ENCODE measurements around the gene CEP97. TPM values are rescaled to one million over a fixed set of nuclear protein-coding genes. Genes with fewer than 3 reads are reported as not detected.

The CEP97 gene
- polyA plus RNA-seq, 1 of the 3 experiments (the other 2 are of a cell fraction): 1.3 TPM

GRCh38 chr3:101806491-101806890 is 82.1 kb downstream of the CEP97 start:
- no peaks in the 10 kb centered on the region for H3K27me3 ChIP-seq (ENCODE audit: insufficient read depth)
- no peaks in the 10 kb centered on the region for H3K9me2 ChIP-seq
- no peaks in the 10 kb centered on the region for H4K20me1 ChIP-seq (ENCODE audit: insufficient read depth)
- H3K4me3 ChIP-seq (ENCODE audit: low read depth in 2 of 2, low read length in 1 of 2): no peak overlapping the region
- H3K9me3 ChIP-seq: no peaks in the 10 kb centered on the region
- ChIA-PET POLR2A (no interaction called here), CTCF (interaction anchor here (0.5 to 14.2 kb wide), 5 partner anchors 8 to 478 kb away, joined by 3 to 165 read pairs (median 6); no protein-coding TSS in a partner anchor)
- peaks cover 23 to 30% of the 10 kb centered on the region in 2 experiments for H3K36me3 ChIP-seq (replicated peaks in 1 of 2; ENCODE audit: control insufficient read depth in 1 of 2, insufficient read depth in 2 of 2, low read length in 1 of 2)
- no peak for DNase-seq
- peaks cover 4 to 6% of the 10 kb centered on the region in 2 experiments; a peak in 2 of 4 replicates for H3K4me1 ChIP-seq (ENCODE audit: control insufficient read depth in 1 of 2, insufficient read depth in 2 of 2, low read depth in 1 of 2, low read length in 1 of 2)
- H3F3A ChIP-seq (replicated peaks; ENCODE audit: insufficient read depth): peaks cover 7% of the 10 kb centered on the region
- no peak overlapping the region for H3K9ac ChIP-seq
- H3K27ac ChIP-seq (ENCODE audit: low read depth in 2 of 2, low read length in 1 of 2): no peak overlapping the region
- no peak for TF ChIP-seq YY1 (IDR thresholded peaks at IDR 0.05; ENCODE audit: low read depth)
- TF ChIP-seq FOXJ3 (CRISPR knock-in tag; IDR thresholded peaks at IDR 0.05): no peak
- TF ChIP-seq, protein P1, sequence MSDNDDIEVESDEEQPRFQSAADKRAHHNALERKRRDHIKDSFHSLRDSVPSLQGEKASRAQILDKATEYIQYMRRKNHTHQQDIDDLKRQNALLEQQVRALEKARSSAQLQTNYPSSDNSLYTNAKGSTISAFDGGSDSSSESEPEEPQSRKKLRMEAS (IDR thresholded peaks at IDR 0.05; ENCODE audit: low read depth): no peak
- no peak for TF ChIP-seq PBX3 (IDR thresholded peaks at IDR 0.05)
- no peak for TF ChIP-seq USF2 (IDR thresholded peaks at IDR 0.05; ENCODE audit: borderline replicate concordance, low read depth, low read length)
- TF ChIP-seq FOXM1 (IDR thresholded peaks at IDR 0.05; ENCODE audit: low read depth): no peak
- no peak for TF ChIP-seq POLR2AphosphoS5 (IDR thresholded peaks at IDR 0.05; ENCODE audit: low read depth, low read length)
- no peak for TF ChIP-seq ELF1 (IDR thresholded peaks at IDR 0.05)
- TF ChIP-seq JUND (IDR thresholded peaks at IDR 0.05): no peak
- no peak for TF ChIP-seq CHD2 (IDR thresholded peaks at IDR 0.05; ENCODE audit: low read length, partially characterized antibody)
- no peak for TF ChIP-seq MXI1 (IDR thresholded peaks at IDR 0.05; ENCODE audit: low read depth, low read length)
- TF ChIP-seq, protein P2, sequence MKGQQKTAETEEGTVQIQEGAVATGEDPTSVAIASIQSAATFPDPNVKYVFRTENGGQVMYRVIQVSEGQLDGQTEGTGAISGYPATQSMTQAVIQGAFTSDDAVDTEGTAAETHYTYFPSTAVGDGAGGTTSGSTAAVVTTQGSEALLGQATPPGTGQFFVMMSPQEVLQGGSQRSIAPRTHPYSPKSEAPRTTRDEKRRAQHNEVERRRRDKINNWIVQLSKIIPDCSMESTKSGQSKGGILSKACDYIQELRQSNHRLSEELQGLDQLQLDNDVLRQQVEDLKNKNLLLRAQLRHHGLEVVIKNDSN (IDR thresholded peaks at IDR 0.05; ENCODE audit: borderline replicate concordance, low read depth): no peak
- no peak for TF ChIP-seq EP300 (IDR thresholded peaks at IDR 0.05; ENCODE audit: borderline replicate concordance in 1 of 2, low read depth in 1 of 2, low read length in 1 of 2)
- no peak for TF ChIP-seq SIN3A (IDR thresholded peaks at IDR 0.05; ENCODE audit: borderline replicate concordance, low read depth, low read length)
- H3K4me2 ChIP-seq: no peak overlapping the region
- 100% methylated on average over 1 of the region's 1 CpG for WGBS (ENCODE audit: low lambda C conversion rate)
- H3K79me2 ChIP-seq (ENCODE audit: insufficient read depth): peaks cover 7% of the 10 kb centered on the region
- H2AFZ ChIP-seq (ENCODE audit: low read depth): no peak overlapping the region

GRCh38 chr3:101807888-101808287 is 83.5 kb downstream of the CEP97 start:
- H4K20me1 ChIP-seq (ENCODE audit: insufficient read depth): no peaks in the 10 kb centered on the region
- peaks cover 17 to 30% of the 10 kb centered on the region in 2 experiments for H3K36me3 ChIP-seq (replicated peaks in 1 of 2; ENCODE audit: control insufficient read depth in 1 of 2, insufficient read depth in 2 of 2, low read length in 1 of 2)
- no peaks in the 10 kb centered on the region for H3K27me3 ChIP-seq (ENCODE audit: insufficient read depth)
- no peak for DNase-seq
- H3K4me1 ChIP-seq (ENCODE audit: control insufficient read depth in 1 of 2, insufficient read depth in 2 of 2, low read depth in 1 of 2, low read length in 1 of 2): peaks cover 4 to 6% of the 10 kb centered on the region in 2 experiments; a peak in 3 of 4 replicates
- 100% methylated on average over 2 of the region's 2 CpGs for WGBS (ENCODE audit: low lambda C conversion rate)
- H3F3A ChIP-seq (replicated peaks; ENCODE audit: insufficient read depth): peaks cover 7% of the 10 kb centered on the region
- H2AFZ ChIP-seq (ENCODE audit: low read depth): no peak overlapping the region
- ChIA-PET CTCF (interaction anchor here (0.9 to 14.2 kb wide), 5 partner anchors 10 to 866 kb away, joined by 3 to 165 read pairs (median 8); no protein-coding TSS in a partner anchor), POLR2A (no interaction called here)
- H3K4me3 ChIP-seq (ENCODE audit: low read depth in 2 of 2, low read length in 1 of 2): no peak overlapping the region
- no peak overlapping the region for H3K4me2 ChIP-seq
- no peak overlapping the region for H3K27ac ChIP-seq (ENCODE audit: low read depth in 2 of 2, low read length in 1 of 2)
- H3K9me2 ChIP-seq: no peaks in the 10 kb centered on the region
- H3K79me2 ChIP-seq (ENCODE audit: insufficient read depth): peaks cover 7% of the 10 kb centered on the region
- H3K9ac ChIP-seq: no peak overlapping the region
- H3K9me3 ChIP-seq: no peaks in the 10 kb centered on the region
- no peak for TF ChIP-seq SIN3A (IDR thresholded peaks at IDR 0.05; ENCODE audit: borderline replicate concordance, low read depth, low read length)
- no peak for TF ChIP-seq SMC3 (IDR thresholded peaks at IDR 0.05; ENCODE audit: low read depth, low read length)
- TF ChIP-seq, protein P3, sequence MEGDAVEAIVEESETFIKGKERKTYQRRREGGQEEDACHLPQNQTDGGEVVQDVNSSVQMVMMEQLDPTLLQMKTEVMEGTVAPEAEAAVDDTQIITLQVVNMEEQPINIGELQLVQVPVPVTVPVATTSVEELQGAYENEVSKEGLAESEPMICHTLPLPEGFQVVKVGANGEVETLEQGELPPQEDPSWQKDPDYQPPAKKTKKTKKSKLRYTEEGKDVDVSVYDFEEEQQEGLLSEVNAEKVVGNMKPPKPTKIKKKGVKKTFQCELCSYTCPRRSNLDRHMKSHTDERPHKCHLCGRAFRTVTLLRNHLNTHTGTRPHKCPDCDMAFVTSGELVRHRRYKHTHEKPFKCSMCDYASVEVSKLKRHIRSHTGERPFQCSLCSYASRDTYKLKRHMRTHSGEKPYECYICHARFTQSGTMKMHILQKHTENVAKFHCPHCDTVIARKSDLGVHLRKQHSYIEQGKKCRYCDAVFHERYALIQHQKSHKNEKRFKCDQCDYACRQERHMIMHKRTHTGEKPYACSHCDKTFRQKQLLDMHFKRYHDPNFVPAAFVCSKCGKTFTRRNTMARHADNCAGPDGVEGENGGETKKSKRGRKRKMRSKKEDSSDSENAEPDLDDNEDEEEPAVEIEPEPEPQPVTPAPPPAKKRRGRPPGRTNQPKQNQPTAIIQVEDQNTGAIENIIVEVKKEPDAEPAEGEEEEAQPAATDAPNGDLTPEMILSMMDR (IDR thresholded peaks at IDR 0.05): no peak
- TF ChIP-seq CHD2 (IDR thresholded peaks at IDR 0.05; ENCODE audit: low read length, partially characterized antibody): no peak
- TF ChIP-seq, protein P2 (IDR thresholded peaks at IDR 0.05; ENCODE audit: borderline replicate concordance, low read depth): no peak
- TF ChIP-seq PBX3 (IDR thresholded peaks at IDR 0.05): no peak
- TF ChIP-seq TCF12 (IDR thresholded peaks at IDR 0.05): no peak
- TF ChIP-seq MEF2A (IDR thresholded peaks at IDR 0.05; ENCODE audit: borderline replicate concordance, low read depth): no peak
- TF ChIP-seq RXRA (IDR thresholded peaks at IDR 0.05; ENCODE audit: borderline replicate concordance, low read depth): no peak
- TF ChIP-seq NRF1 (IDR thresholded peaks at IDR 0.05; ENCODE audit: low read depth, low read length): no peak
- TF ChIP-seq, protein P1 (IDR thresholded peaks at IDR 0.05; ENCODE audit: low read depth): no peak
- TF ChIP-seq TEAD4 (IDR thresholded peaks at IDR 0.05; ENCODE audit: borderline replicate concordance, insufficient read depth): no peak
- no peak for TF ChIP-seq YY1 (IDR thresholded peaks at IDR 0.05; ENCODE audit: low read depth)
